Measurements from ENCODE around the gene NDUFS7.

The NDUFS7 gene

GRCh38 chr19:1395194-1396018 lies 11.7 kb downstream of the NDUFS7 start:
- TF ChIP-seq, protein P1, sequence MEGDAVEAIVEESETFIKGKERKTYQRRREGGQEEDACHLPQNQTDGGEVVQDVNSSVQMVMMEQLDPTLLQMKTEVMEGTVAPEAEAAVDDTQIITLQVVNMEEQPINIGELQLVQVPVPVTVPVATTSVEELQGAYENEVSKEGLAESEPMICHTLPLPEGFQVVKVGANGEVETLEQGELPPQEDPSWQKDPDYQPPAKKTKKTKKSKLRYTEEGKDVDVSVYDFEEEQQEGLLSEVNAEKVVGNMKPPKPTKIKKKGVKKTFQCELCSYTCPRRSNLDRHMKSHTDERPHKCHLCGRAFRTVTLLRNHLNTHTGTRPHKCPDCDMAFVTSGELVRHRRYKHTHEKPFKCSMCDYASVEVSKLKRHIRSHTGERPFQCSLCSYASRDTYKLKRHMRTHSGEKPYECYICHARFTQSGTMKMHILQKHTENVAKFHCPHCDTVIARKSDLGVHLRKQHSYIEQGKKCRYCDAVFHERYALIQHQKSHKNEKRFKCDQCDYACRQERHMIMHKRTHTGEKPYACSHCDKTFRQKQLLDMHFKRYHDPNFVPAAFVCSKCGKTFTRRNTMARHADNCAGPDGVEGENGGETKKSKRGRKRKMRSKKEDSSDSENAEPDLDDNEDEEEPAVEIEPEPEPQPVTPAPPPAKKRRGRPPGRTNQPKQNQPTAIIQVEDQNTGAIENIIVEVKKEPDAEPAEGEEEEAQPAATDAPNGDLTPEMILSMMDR (IDR thresholded peaks at IDR 0.05; ENCODE audit: borderline replicate concordance, control extremely low read depth, extremely low read depth, insufficient read depth, missing control alignments) = no peak
- DNase-seq (ENCODE audit: low spot score) = no peak
- in situ Hi-C loops (cut with MboI; ENCODE audit: low sequenced_read_pairs, unreplicated experiment) = no loop called here

DNA sequence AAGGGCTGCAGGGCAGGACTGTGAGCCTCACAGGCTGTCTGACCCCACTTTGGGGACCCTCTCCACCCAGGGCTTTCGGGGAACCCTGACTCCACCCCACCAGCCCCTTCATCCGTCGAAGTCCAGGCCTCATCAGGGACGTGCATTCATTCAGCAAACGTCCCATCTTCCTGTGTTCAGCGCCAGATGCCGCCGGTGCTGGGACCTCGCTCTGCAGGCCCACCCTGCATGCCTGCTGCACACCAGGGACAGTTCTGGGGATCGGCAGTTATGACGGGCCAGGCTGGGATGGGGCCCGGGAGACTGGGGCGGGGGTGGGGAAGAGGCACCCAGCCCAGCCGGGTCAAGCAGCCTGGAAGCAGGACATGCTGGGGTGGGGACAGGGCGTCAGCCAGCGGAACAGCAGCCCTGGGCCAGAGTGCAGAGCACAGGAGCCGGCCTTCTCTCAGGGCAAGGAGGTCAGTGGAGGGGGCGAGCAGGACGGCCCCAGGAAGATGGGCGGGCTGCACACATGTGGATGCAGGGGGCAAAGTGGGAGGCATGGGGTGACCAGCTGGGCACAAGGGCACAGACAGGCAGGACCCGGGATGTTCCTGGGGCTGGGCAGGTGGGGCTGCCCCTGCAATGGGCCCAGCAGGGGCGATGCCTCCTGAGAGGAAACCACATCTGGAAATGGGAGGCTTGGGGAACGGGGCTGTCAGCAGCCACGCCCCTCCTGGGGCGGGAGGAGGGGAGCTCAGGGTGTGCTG lies 12.5 kb downstream of the NDUFS7 start:
- TF ChIP-seq, protein P1 (IDR thresholded peaks at IDR 0.05; ENCODE audit: borderline replicate concordance, control extremely low read depth, extremely low read depth, insufficient read depth, missing control alignments) = no peak
- in situ Hi-C loops (cut with MboI; ENCODE audit: low sequenced_read_pairs, unreplicated experiment) = no loop called here
- no peak for DNase-seq (ENCODE audit: low spot score)

DNA sequence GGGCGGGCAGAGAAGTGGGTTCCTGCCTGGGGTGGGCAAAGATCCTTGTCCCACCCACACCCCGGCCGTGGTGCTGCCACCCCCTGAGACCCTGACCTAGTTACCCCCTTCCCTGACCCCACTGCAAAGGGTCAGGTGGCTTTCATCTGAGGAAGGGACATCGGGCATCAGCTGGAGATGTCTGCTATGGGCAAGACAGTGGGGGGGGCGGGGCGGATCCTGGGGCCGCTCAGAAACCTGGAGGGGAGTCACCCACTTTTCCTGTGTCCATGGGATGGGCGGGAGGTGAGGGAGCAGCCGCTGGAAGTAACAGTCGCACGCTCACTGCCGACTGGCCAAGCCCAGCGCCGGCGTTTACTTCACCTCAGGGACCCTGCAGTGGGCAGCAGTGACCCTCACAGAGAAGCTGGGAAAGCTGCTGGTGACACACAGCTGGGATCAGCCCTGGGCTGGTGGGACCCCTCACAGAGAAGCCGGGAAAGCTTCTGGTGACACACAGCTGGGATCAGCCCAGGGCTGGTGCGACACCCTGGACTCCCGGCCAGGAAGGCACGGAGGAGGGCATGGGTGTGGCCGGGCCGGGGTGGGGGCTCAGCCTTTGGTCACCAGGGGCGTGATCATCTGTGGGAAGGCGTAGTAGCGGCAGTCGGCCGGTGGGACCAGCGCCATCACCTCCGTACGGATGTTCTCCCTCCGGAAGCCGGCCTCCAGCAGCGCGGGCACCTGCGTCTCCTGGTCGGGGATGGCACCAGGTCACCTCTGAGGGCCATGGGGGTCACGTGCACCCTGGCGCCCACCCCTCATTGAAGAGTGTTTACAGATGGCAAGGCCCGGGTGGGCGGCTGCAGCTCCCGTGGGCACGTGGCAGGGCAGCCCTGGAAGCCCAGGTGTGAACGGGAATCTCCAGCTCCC lies 13.3 kb downstream of the NDUFS7 start:
- TF ChIP-seq, protein P1 (IDR thresholded peaks at IDR 0.05; ENCODE audit: borderline replicate concordance, control extremely low read depth, extremely low read depth, insufficient read depth, missing control alignments) = no peak
- in situ Hi-C loops (cut with MboI; ENCODE audit: low sequenced_read_pairs, unreplicated experiment) = no loop called here
- no peak for DNase-seq (ENCODE audit: low spot score)

GRCh38 chr19:1397838-1398237 lies 14.1 kb downstream of the NDUFS7 start:
- TF ChIP-seq, protein P1 (IDR thresholded peaks at IDR 0.05; ENCODE audit: borderline replicate concordance, control extremely low read depth, extremely low read depth, insufficient read depth, missing control alignments) = no peak
- in situ Hi-C loops (cut with MboI; ENCODE audit: low sequenced_read_pairs, unreplicated experiment) = no loop called here

GRCh38 chr19:1399079-1399478 lies 15.4 kb downstream of the NDUFS7 start:
- TF ChIP-seq, protein P1 (IDR thresholded peaks at IDR 0.05; ENCODE audit: borderline replicate concordance, control extremely low read depth, extremely low read depth, insufficient read depth, missing control alignments) = no peak
- DNase-seq (ENCODE audit: low spot score) = no peak
- in situ Hi-C loops (cut with MboI; ENCODE audit: low sequenced_read_pairs, unreplicated experiment) = no loop called here

More at GRCh38 chr19:1397838-1398237, 14.1 kb downstream of the NDUFS7 start:
- DNase-seq (ENCODE audit: low spot score) = no peak

DNA sequence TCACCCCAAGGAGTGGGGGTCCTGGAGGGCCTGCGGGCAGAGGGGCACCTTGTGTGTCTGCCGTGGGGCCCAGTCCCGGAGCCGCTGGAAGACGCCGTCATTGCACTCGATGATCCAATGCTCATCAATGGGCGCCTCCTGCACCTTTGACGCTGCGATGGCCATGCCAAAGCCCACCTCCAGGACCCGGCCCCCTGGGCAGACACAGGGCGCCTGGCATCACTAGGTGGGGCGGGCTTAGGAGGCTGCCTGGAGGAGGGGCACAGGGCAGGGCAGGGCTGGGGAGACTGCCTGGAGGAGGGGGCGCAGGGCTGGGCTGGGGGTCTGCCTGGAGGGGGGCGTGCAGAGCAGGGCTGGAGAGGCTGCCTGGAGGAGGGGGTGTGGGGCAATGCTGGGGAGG lies 16.0 kb downstream of the NDUFS7 start:
- DNase-seq (ENCODE audit: low spot score) = no peak
- TF ChIP-seq, protein P1 (IDR thresholded peaks at IDR 0.05; ENCODE audit: borderline replicate concordance, control extremely low read depth, extremely low read depth, insufficient read depth, missing control alignments) = no peak
- in situ Hi-C loops (cut with MboI; ENCODE audit: low sequenced_read_pairs, unreplicated experiment) = no loop called here
